GM21619 (cell line): ENCODE measurements around the gene NHSL2.

ENCODE experiments used
- ATAC-seq: cut with Tn5 transposase; IDR thresholded peaks from one replicate; pipeline ENCODE4 v1.9.1; 2021; ENCODE audit not compliant: unreplicated experiment

Gene NHSL2

DNA sequence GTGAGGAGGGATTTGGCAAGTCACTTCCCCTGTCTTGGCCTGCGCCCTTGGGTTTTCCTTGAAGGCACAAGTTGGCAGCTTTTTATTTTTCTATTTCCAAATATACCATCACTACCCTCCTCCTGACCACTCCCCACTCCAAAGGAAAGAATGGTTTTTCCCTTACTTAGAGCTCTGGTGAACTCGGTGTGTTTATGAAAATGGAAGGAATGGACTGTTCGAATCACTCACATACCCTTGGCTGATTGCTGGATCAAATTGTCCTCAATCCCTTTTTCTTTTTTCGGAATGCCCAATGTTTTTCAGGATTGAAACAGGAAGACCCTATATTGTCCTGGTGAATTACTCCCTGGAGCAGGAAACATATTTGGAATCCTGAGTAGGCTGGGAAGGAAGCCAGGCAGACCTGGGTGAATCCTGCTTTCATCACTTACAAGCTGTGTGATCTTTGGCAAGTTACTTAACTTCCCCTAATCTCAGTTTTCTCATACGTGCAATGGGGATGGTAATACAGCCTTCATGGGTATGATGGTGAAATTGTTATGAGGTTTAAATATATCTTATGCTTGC is 150.4 kb downstream of the NHSL2 start:
- no peak for ATAC-seq

DNA sequence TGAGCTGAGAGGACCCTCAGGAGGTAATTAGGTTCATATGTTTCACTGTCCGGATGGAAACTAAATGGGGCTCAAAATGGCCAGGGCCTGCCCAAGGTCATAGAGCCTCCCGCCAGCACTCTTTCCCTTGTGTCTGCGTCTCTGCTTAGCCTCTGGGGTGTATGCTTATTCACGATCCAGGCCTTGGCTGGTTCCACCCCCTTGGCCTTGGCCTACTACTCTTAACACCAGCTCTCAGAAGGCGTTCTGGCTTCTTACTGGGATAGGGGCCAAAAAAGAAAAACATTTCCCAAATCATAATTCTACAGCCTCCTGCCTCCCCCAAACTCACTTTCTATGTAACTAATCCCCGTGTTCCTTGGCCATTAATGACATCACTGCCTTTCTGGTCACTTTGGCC is 152.3 kb downstream of the NHSL2 start:
- ATAC-seq = no peak

DNA sequence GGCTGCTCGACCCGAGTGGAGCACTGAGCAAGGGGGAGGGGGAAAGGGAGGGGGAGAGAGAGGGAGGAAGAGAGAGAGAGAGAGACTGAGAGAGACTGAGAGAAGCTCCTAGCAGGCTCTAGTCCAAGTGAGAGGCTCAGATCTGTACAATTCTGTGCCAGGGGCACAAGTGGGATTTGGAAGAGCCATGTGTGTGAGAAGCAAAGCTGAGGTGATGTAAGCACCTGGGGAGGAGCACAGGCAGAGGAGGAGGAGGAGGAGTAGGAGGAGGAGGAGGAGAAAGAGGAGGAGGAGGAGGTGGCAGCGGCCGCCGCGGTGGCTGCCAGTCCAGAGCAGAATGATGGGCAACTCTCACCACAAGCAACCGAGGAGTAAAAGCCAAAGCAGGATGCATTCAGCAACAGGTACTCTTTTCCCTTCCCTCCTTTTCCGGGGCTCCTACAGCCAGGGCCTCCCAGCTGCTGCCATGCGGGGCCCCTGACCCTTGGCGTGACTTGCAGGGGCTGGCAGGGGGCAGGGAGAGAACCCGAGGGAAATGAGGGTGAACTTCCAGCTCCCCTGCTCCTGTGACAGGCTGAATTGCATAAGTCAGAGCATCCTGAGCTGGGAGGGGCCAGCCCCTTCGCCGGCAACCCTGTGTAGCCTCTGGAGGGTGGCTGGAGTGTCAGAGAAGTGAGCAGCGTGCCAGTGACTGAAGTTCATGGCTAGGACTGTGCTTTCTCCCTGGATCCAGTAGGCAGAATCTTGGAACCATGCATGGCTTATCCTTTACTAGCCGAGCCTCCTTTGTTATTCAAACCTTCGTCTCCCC is 158.9 kb downstream of the NHSL2 start:
- no peak for ATAC-seq

DNA sequence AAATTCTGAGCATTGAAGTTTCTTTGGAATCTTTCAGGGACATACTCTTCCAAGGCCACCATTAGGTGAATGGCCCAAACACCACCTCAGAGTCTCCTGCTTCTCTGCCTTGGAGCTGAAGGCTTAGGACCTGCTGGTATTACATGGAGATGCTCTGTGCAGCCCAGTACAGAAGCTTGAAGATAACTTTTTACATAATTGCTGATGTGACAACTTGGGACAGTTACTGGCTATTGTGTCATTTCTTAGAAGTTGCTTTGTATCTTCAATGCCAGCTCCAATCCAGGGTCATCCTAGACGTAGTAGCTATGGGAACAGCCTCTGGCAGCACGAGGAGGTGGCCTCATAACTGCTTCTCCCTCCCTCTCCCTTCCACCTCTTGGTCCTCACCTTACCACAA is 160.6 kb downstream of the NHSL2 start:
- ATAC-seq = no peak

DNA sequence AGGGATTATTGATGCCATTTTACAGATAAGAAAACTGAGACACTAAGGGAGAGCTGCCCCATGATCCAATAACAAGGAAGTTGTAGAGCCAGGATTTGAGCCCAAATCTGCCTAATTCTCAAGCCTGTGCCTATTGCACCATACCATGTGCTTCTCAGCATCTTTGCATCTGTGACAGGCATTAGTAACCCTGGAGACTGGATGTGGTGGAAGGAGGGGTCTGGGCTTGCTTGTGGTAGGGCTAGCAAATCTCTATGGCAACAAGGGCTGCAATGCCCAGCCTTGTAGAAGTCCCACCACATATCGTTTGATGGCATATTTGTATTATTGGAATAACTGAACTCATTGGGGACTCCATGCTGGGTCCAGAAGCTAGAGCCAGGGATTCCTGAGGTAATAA is 163.0 kb downstream of the NHSL2 start:
- no peak for ATAC-seq

DNA sequence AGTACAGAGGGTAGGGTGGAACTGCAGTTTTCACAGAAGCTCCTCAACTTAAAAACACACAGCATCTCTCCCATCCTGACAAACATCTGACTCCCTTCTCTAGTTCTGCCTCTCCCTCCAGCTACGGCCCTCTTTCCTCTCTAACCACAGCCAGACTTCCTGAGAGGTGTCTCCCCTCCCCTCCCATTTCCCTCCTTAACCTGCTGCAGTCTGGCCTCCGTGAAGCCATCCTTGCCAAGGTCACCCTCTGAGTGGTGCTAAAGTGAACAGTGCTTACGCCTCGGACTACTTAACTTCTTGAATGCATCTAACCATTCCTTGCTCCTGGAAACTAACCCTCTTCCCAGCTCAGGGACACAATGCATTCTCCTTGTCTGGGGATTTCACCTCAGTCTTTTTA is 167.8 kb downstream of the NHSL2 start:
- ATAC-seq = no peak

DNA sequence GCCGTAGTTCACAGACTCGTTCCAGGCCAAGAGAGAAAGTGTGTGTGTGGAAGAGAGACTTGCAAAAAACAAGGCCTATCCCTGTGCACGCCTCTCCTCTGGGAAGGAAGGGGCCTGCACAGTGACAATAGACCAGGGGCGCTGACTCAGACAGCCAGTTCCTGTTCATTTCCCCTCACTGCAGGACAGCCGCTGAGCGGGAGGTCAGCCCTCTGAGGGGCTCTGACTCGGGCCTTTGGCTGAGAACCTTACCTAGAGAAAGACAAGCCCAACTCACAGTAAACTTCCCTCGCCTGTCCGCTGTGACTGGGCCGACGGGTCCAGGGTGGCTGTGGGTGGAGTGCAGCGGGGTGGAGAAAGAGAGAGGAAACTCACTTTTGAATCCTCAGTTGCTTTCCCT is 169.0 kb downstream of the NHSL2 start:
- ATAC-seq = no peak

DNA sequence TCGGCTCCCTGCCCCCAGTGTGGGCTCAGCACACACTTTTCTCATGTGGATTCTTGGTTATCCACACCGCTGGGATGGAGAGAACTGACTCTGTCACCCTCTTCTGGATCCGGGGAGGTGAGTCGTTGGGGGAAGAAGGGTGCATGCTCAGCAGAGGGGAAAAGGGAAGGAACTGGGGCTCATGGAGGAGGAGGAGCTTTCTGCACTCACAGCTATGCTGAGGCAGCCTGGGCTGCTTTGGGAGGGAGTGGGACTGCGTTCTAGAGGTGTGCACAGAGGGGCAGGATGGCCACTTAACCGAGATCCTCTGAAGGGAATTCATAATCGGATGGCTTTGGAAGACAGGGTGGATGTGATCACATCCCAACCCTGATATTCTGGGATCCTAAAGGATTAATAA is 169.5 kb downstream of the NHSL2 start:
- ATAC-seq = no peak

DNA sequence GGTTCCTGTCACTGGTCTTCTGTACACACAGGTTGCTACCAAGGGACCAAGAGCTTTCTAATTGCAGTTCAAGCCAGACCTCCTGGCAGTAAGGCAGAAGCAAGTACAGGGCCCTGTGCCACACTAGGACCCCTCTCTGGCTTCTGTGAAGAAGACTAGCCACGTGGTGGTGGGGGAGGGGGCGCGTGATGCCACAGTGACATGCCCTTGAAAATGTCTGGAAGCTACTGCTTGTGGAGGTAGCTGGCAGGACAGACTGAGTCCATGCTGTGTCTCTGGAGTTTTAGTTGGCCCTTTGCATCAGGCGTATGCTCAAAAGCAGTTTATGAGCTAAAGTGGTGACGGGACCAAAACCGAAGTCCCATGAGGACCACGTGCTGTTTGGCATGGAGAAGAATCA is 170.2 kb downstream of the NHSL2 start:
- no peak for ATAC-seq

DNA sequence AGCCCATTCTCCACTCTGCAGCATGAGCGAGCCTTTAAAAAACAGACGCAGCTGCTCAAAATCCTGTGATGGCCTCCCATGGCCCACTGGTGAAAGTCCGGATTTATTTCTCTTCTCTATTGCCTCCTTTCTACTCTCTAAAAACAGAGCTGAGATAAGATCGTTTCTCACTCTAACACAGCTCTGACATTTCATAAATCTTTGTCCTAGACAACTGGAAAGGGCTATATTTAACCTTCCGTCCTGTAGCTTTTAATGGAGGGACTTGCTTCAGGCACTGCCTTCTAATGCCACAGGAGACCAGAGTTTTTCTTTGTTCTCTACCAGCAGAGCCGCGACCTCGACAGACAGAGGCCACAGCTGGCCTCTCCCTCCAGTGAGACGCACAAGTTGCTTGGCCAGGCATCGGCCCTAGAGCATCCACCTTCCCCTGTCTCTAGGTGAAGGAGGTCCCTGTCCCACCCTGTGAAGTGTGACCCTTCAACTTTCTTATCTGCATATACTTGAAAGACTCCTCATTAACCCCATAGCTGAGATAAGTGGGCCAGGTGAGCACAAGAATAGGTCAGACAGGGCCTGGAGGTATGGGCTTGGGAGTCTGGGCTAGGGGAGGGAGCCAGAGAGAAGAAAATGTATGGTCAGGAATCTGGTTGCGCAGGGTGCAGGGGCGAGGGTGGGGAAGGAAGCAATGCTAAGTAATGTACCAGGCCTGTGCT is 171.1 kb downstream of the NHSL2 start:
- ATAC-seq = no peak

DNA sequence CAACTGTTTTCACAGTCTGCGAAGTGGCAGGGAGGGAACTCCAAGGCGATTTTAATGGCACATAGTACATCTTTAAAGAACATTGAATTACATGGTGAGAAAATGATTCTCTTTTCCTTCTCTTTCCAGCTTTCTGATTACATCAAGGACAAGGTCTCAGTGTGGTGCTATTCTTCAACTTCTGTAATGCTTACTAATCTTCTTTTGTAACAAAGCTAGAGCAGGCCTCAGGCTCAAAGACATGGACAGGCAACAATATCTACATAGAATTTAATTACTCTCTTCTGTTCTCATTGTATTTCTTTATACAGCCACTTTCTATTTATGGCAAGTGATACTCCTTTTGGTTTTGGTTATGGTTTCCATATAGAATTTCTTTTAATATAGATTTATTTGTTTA is 172.6 kb downstream of the NHSL2 start:
- ATAC-seq = no peak

DNA sequence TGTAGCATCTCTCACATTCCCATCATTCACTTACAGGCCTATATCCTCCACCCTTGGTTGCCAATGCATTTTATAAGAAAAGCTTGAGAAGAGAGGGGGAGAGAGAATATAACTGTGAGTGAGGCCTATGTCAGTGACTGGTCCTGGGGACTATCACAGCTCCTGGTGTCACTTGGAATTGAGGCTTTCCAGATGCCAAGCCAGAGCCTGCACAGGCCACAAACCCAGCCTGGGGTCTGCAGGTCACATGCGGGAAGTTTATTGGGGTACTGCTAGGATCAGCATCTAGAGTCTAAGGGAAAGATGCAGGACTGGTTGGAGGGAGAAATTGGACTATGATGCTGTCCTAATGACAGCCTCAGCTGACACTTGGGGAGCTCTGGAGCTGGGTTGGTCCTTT is 173.5 kb downstream of the NHSL2 start:
- ATAC-seq = no peak

DNA sequence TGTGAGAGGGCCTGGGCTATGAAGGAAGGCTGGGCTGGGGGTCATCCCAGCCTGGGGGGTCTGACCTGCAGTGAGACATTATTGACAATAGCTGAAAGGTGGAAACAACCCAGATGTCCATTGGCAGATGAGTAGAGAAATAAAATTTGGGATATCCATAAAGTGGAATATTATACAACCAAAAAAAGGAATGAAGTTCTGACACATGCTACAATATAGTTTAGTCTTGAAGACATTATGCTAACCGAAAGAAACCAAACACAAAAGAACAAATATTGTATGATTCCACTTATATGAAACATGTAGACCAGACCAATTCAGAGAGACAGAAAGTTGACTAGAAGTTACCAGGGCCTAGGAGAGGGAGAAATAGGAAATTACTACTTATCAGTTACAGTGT is 176.3 kb downstream of the NHSL2 start:
- ATAC-seq = no peak

DNA sequence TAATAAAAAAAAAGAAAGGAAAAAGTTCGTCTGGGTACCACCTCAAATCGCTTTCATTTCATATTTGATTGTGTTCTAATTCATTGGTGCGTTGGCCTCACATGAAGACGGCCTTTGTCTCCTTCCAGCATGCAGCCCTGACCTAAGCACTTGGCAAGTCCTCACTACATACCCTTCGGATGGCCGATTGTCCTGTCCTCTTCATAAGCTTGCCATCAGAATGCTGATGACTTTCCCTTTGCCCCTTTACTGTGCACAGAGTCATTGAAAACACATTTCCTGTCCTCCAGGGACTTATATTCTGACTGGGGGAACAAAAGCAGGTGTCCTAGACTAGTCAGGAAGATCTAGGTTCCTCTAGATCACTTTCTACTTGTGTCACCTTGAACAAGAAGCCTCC is 178.1 kb downstream of the NHSL2 start:
- no peak for ATAC-seq

DNA sequence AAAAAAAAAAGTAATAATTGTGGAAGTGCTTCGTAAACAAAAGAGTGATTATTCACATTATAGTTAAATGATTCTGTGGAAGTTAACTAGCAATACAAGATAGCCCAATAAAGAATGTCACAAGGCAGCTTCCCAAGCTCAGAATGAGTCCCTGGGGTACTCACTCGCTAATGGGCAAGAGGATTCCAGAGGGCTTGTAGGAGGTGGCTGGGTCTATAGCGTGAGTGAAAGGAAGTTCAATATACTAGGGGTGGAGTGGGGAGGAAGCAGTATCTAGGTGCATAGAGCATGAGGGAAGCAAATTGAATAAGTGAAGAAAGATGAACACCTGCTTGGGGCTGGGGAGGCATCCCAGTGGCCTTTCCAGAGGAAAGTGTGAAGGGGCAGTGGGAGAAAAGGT is 178.6 kb downstream of the NHSL2 start:
- ATAC-seq = no peak

DNA sequence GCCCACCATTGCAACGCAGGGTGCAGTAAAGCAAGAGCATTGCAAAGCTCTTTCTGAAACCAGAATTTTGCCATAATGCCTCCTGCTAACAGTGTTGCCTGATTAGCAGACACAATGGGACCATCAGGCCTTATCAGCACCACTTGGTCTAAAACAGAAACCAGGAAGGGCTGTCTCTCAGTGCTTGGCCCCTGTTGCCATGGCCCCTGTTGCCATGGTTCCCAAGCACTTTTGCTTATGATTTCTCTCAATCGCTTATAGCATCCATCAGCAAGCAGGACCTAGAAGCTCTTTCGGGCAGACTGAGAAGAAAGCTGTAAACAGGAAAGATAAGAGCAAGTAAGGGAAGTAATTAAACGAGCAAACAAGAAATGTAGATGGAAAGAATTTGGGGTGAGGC is 184.2 kb downstream of the NHSL2 start:
- peak; percentile 80 for ATAC-seq

DNA sequence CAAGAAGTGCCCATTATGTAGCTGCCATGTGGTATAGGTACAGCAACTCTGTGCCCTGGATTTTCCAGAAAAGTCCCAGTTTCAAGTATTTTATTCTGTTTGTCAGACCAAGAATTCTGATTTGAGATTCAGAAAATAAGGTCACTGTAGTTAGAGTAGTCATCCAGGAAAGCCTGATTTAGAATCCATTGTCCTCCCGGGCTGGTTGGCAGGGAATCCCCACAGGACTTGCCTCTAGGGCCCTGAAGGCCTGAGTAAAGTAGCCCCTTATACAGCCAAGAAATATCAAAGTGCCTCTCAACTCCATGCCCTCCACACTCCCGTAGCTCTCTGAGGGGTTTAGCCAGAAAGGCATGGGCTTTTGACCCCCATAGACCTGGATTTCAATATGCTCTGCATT is 184.7 kb downstream of the NHSL2 start:
- ATAC-seq = no peak

DNA sequence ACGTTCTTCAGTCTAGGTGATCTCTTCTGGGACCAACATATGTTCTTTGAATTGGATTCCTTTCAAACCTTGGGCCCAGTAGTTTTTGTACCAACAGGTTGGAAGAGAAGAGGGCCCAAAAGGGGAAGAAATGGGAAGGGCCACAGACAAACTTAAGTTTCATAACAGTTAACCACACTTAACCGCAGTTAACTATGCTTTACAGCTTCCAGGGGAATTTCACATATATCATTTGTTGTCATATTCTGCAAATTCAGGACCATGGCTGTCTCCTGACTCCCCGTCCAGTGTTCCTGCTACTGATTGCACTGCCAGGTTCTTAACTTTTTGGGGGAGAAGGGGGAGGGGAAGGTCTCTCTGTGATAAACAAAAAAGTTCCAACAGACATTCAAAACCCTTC is 186.5 kb downstream of the NHSL2 start:
- ATAC-seq = no peak

DNA sequence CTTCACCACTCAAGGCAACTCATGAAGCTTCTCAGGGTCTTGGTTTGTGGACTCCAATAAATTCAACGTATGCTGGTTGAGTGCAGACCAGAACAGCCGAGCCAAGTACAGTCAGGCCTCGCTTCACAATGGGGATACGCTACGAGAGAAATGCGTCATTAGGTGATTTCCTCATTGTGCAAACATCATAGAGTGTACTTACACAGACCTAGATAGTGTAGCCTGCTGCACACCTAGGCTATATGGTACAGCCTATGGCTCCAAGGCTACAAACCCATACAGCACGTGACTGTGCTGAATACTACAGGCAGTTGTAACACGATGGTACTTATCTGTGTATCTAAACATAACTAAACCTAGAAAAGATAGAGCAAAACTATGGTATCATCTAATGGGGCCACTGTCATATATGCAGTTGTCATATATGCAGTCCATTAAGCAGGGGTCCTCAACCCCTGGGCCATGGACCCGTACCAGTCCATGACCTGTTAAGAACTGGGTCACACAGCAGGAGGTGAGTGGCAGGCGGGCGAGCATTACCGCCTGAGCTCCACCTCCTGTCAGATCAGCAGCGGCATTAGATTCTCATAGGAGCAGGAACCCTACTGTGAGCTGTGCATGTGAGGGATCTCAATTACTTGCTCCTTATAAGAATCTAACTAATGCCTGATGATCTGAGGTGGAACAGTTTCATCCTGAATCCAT is 189.6 kb downstream of the NHSL2 start:
- no peak for ATAC-seq

DNA sequence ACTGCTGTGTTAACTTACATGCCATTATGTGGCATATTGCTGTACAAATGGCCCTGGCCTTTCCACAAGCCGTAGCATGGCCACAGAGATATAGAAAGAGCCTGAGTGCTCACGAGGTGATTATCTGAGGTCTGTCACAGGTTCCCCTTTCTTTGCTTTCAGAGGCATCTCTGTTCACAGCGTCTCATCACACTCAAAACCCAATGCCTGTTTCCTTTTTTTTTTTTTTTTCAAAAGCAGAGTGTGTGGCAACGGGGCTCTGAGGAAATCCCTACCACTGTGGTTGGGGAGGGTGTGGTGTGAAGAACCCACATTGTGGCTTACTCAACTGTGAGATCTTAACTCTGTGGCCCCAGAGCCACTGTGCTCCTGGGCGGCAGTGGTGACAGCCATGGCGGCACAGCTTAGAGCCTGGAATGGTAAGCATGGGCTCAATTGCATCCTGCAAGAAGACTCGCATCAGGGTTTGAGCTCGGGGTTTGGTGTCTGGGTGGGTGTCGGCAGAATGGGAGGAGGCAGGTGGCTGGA is 190.2 kb downstream of the NHSL2 start:
- ATAC-seq = peak; percentile 73

DNA sequence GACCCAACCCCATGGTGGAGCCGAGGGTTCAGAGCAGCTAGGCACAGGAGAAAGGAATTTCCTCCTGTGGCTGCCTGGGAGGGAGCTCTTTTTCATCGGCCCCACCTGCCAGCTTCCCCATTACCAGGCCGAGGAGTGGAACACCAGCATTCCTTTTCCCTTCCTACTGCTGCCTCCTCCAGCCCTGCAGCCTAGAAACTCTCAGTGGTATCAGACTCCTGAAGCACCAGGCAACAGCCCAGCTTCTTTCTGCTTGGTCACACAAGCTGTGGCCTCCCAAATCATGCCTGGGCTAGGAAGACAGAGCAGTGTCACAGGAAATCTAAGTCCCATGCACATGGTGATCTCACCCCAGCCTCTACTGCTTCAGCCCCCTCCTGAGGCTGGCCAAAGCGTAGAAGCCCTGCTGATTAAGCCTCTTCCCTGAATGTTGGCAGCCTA is 191.0 kb downstream of the NHSL2 start:
- ATAC-seq = no peak
